GOT3 (cell line): Measurements from ENCODE around the gene CFAP92.
A peak's percentile ranks its signal among the peaks of the same experiment; 100 is the strongest.

Experiments
- DNase-seq: peaks from one replicate; lab custom pipeline; 2025; ENCODE audit warnings: mixed read lengths; lab: John Stamatoyannopoulos, UW

CFAP92 gene, protein sequence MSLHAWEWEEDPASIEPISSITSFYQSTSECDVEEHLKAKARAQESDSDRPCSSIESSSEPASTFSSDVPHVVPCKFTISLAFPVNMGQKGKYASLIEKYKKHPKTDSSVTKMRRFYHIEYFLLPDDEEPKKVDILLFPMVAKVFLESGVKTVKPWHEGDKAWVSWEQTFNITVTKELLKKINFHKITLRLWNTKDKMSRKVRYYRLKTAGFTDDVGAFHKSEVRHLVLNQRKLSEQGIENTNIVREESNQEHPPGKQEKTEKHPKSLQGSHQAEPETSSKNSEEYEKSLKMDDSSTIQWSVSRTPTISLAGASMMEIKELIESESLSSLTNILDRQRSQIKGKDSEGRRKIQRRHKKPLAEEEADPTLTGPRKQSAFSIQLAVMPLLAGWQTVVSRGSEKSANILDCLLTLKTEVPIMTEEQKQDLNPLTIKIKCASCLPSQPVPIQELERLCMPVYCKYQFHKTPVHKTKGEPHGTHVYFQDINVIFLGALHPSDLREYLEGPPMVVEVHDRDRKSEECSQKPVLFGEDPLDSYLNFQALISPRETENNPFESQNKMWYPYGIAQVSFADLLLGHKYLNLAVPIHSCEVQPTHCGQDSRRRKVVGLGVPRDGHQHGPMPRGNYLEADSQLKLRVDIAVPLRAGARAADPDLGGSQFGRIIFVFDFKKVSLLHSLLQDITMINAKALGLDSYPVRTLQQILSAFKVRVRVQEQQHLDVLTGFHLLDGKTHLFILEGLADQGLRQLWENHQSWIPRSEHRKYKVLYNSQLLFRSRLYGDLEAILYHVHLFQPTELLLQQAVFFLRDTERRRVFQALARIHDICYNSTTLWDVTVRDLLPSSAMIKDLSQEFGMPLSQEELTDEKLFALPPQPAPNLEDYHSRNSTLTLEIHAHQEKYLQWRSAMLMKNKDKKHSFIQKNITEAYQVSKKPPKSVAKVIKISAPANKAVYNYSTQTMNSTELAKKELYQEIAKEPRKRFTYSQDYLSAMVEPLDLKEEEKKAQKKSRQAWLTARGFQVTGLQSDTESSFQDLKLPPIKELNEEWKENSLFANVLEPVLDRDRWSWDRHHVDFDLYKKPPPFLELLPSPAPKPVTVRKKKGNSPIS

GRCh38 chr3:128993461-128994172, at the start of gene CFAP92:
CFAP92 (minus strand) TSS chr3:128994076; CDS start chr3:128993304, 772 bp downstream.
- DNase-seq: peak; percentile 38

DNA sequence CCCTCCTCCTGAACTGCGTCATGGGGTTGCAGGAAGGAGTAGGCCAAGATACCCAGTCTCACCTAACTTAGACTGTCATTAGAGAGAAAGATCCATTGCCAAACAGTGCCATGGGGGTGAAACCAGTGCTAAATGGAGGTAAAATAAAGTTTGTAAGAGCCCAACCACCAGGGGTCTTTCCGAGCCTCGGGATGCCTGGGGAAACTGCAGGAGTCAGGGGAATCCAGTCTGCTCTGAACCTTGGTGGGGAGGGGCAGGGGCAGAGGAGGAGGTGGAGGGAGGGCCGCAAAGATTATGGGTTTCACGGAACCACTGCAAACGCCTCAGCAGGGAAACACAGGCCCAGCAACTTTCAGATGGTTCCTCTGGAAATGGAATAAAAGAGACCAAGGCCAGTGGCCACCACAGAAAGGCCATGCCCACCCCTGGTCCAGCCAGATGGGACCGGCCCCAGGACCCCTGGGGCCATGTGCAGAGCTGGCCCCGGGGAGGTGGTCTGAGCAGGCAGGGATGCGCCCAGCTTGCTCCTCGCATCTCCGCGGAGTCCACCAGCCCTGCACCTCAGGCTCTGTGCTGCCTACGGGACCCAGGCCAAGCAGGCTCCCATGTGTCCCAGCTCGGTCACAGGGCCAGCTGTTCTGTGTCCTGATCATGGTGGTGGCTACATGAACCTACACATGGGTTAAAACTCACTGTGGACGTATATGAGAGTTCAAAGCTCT, 46.9 kb upstream of the CFAP92 start:
- DNase-seq: no peak

DNA sequence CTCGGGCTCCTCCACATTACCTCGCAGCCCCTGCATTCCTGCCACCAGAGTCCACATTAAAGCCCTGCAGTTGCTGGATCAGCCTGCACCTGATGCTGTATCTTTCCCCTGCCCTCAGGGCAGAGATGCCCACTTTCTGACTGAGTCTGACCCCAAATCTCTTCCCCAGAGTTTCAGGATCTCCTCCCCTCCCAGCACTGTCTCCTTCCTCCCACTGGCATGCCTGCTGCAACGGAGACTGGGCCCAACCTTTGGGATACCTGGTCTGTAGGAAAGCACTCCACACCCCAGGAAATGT, 46.1 kb upstream of the CFAP92 start:
- DNase-seq: no peak

- no peak for DNase-seq
Observed at GRCh38 chr3:129039271-129040038, 45.6 kb upstream of the CFAP92 start.

- DNase-seq: no peak
Observed at GRCh38 chr3:129038121-129038855, 44.4 kb upstream of the CFAP92 start.

- no peak for DNase-seq
Observed at GRCh38 chr3:129037093-129037419, 43.2 kb upstream of the CFAP92 start.

- no peak for DNase-seq
Observed at GRCh38 chr3:129036222-129037092, 42.6 kb upstream of the CFAP92 start.

GRCh38 chr3:129035360-129036221, 41.7 kb upstream of the CFAP92 start:
- no peak for DNase-seq

DNA sequence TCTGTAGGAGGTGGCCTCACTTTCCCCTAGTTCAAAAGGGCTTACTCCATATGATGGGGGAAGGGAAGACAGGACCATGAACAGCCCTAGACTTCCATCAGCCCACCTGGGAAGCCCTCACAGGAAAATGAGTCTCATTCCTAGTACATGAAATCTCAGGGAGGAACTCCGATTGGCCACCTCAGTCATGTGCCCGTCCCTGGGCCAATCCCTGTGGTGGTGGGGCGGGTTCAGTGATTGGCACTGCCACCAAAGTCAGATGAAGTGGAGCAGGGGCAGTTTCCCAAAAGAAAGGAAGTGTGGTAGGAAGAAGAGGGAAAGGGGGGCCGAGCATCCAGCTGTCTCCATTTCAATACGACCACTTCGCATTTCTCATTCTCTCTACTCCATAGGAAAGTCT, 40.8 kb upstream of the CFAP92 start:
- no peak for DNase-seq

DNA sequence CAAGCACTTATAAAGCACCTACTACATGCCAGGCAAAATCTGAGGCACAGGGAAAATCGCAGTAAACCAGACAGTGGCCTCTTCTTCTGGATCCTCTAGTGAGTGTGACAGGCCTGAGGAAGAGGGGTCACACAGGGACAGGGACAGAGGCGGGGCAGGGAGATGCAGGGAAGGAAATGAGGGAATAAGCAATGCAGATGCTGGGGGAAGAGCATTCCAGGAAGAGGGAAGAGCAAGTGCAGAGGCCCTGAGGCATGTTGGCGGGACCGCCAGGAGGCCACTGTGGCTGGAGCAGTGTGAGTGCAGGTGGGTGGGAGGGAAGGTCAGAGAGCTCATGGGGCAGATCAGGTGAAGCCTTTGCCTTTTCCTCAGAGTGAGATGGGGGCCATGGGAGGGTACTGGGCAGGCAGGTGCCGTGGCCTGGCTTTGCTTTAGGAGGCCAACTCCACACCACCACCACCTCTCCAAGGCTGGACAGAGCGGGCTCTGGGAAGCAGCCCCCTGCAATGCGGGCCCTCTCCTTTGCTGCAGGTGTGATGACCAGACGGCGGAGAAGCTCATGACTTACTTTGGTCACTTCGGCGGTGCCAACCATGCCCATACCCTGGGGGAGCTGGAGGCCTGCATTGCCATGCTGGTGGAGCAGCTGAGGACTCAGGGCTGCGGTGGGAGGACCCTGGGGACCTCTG, 39.9 kb upstream of the CFAP92 start:
- DNase-seq: no peak

DNA sequence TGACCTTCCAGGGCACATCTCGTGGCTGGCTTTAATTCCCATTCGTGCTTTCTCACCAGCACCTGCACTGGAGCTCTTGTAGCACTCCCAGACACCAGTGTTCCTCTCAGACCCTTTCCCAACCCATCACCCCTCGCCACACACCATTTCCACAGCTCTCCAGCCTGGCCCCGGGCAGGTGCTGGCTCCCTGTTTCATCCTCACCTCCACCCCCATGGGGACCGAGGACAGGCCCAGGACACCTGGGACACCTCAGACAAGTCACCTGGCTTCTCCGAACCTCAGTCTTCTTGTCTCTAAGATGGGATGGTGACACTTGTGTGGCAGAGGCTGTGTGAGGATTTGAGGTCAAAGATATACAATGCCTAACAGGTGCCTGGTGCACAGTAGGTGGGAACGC, 39.3 kb upstream of the CFAP92 start:
- no peak for DNase-seq

GRCh38 chr3:129032716-129033115, 38.8 kb upstream of the CFAP92 start:
- DNase-seq: no peak

GRCh38 chr3:129031476-129032215, 37.8 kb upstream of the CFAP92 start:
- no peak for DNase-seq

GRCh38 chr3:129030611-129031010, 36.7 kb upstream of the CFAP92 start:
- no peak for DNase-seq

DNA sequence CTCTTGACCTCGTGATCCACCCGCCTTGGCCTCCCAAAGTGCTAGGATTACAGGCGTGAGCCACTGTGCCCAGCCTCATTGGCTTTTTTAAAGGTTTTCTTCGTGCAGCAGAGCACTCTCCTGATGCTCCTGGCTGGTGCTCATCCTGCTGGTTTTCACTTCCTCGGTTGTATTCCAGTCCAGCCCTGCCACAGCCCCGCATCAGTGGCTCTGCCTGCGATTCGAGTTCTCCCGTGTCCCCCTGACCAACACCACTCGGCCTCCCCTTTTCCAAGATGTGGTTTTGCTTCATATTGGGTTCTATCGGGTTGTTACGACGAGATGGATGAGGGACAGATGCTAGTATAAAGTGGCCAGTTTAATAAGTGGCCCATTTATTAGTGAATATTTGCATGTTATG, 35.0 kb upstream of the CFAP92 start:
- no peak for DNase-seq

GRCh38 chr3:129027544-129027880, 33.6 kb upstream of the CFAP92 start:
- DNase-seq: no peak
